OCI-LY1 (cell line): Measurements from ENCODE around the gene KLHL20.

Experiments used
- CTCF ChIP-seq: fragments of 200-600 bp; sonication (generic), shearing (Covaris generic); IDR thresholded peaks from 2 replicates; pipeline ENCODE4 v1.5.1; 2017; ENCODE audit warnings: mild to moderate bottlenecking, antibody characterized with exemption, low read length, moderate library complexity, mixed read lengths
- EZH2 ChIP-seq: fragments of 200-600 bp; sonication (generic), shearing (Covaris generic); IDR thresholded peaks from 2 replicates; pipeline ENCODE4 v1.8.0; 2017; ENCODE audit warnings: borderline replicate concordance, mixed run types, mild to moderate bottlenecking, antibody characterized with exemption, low read length, moderate library complexity, mixed read lengths

GRCh38 chr1:173758980-173759379 lies 44.2 kb downstream of the KLHL20 start:
- TF ChIP-seq CTCF (no peak), EZH2 (no peak)
